ENCODE results near the gene AGAP2. TPM values are rescaled to one million over a fixed set of nuclear protein-coding genes. Genes with fewer than 3 reads are reported as not detected.

Gene AGAP2
- total and polyA plus RNA-seq, 2 of the 13 experiments (the other 11 are each of a cell fraction or from before 2014, with no cell fraction given) = 0.38 to 0.45 TPM

DNA sequence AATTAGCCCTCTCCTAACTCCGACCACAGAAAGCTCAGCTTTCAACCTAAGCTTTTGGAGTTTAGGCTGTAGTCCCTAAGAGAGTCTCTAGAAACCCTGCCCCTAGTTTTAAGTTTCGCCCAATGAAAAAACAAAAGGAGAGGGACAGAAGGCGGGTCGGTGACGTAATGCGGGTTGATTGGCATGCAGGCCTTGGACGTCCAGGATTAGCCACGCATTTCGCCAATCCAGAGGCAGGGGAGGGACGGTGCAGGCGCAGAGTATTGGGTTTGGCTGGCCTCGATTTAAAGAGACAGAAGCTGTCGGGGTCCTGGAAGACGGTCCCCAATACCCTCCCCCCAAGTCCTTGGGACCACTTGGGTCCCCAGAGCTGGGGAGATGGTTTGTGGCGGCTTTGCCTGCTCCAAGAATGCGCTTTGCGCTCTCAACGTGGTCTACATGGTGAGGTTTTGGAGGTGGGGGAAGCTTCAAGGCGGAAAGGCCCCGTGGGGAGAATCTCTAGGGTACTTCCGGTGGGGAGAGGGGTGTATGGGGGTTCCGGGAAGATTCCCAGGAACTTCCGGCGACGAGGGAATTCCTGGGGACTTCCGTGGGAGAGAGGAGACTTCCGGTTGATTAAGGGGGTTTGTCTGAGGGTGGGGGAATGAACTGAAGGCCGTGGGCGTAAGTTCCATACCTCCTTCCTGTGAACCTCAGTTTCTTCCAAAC lies 6.4 kb upstream of the AGAP2 start, which contains the start of gene TSPAN31 (continued):
- TF ChIP-seq MAZ (IDR thresholded peaks at IDR 0.05; ENCODE audit: borderline replicate concordance, low read depth, low read length) (0 out of 2 replicates have a peak, but pooled peaks have one; percentile 14), MAZ (CRISPR knock-in tag; IDR thresholded peaks at IDR 0.05; ENCODE audit: low read depth) (no peak), MTF2 (CRISPR knock-in tag; IDR thresholded peaks at IDR 0.05; ENCODE audit: borderline replicate concordance) (no peak), ZBTB33 (CRISPR knock-in tag; IDR thresholded peaks at IDR 0.05) (no peak), ZNF670 (CRISPR knock-in tag; IDR thresholded peaks at IDR 0.05; ENCODE audit: borderline replicate concordance) (no peak), NBN (conservative IDR thresholded peaks at IDR 0.05) (no peak), DNMT1 (CRISPR knock-in tag; IDR thresholded peaks at IDR 0.05) (no peak), MEIS2 (CRISPR knock-in tag; IDR thresholded peaks at IDR 0.05) (no peak), TCF7L2 (IDR thresholded peaks at IDR 0.05; ENCODE audit: low read depth, low read length) (no peak), ZNF589 (CRISPR knock-in tag; conservative IDR thresholded peaks at IDR 0.05) (no peak), KAT7 (CRISPR knock-in tag; IDR thresholded peaks at IDR 0.05; ENCODE audit: borderline replicate concordance) (no peak), ASH2L (IDR thresholded peaks at IDR 0.05; ENCODE audit: insufficient read length, low read depth, low read length) (peak; percentile 71), ZNF251 (CRISPR knock-in tag; IDR thresholded peaks at IDR 0.05) (no peak), ZNF550 (CRISPR knock-in tag; IDR thresholded peaks at IDR 0.05; ENCODE audit: borderline replicate concordance) (no peak), SIN3B (IDR thresholded peaks at IDR 0.05; ENCODE audit: low read length) (no peak), HNRNPH1 (optimal IDR thresholded peaks at IDR 0.05; ENCODE audit: low read depth, low read length) (peak; percentile 6), HMG20A (CRISPR knock-in tag; IDR thresholded peaks at IDR 0.05; ENCODE audit: borderline replicate concordance) (no peak)
- TF ChIP-seq, protein P1, sequence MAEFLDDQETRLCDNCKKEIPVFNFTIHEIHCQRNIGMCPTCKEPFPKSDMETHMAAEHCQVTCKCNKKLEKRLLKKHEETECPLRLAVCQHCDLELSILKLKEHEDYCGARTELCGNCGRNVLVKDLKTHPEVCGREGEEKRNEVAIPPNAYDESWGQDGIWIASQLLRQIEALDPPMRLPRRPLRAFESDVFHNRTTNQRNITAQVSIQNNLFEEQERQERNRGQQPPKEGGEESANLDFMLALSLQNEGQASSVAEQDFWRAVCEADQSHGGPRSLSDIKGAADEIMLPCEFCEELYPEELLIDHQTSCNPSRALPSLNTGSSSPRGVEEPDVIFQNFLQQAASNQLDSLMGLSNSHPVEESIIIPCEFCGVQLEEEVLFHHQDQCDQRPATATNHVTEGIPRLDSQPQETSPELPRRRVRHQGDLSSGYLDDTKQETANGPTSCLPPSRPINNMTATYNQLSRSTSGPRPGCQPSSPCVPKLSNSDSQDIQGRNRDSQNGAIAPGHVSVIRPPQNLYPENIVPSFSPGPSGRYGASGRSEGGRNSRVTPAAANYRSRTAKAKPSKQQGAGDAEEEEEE (CRISPR knock-in tag; IDR thresholded peaks at IDR 0.05; ENCODE audit: borderline replicate concordance) = no peak
- TF ChIP-seq, protein P2, sequence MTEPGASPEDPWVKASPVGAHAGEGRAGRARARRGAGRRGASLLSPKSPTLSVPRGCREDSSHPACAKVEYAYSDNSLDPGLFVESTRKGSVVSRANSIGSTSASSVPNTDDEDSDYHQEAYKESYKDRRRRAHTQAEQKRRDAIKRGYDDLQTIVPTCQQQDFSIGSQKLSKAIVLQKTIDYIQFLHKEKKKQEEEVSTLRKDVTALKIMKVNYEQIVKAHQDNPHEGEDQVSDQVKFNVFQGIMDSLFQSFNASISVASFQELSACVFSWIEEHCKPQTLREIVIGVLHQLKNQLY (CRISPR knock-in tag; IDR thresholded peaks at IDR 0.05) = no peak
- TF ChIP-seq, protein P3, sequence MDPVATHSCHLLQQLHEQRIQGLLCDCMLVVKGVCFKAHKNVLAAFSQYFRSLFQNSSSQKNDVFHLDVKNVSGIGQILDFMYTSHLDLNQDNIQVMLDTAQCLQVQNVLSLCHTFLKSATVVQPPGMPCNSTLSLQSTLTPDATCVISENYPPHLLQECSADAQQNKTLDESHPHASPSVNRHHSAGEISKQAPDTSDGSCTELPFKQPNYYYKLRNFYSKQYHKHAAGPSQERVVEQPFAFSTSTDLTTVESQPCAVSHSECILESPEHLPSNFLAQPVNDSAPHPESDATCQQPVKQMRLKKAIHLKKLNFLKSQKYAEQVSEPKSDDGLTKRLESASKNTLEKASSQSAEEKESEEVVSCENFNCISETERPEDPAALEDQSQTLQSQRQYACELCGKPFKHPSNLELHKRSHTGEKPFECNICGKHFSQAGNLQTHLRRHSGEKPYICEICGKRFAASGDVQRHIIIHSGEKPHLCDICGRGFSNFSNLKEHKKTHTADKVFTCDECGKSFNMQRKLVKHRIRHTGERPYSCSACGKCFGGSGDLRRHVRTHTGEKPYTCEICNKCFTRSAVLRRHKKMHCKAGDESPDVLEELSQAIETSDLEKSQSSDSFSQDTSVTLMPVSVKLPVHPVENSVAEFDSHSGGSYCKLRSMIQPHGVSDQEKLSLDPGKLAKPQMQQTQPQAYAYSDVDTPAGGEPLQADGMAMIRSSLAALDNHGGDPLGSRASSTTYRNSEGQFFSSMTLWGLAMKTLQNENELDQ (CRISPR knock-in tag; IDR thresholded peaks at IDR 0.05; ENCODE audit: borderline replicate concordance) = no peak
- TF ChIP-seq, protein P4, sequence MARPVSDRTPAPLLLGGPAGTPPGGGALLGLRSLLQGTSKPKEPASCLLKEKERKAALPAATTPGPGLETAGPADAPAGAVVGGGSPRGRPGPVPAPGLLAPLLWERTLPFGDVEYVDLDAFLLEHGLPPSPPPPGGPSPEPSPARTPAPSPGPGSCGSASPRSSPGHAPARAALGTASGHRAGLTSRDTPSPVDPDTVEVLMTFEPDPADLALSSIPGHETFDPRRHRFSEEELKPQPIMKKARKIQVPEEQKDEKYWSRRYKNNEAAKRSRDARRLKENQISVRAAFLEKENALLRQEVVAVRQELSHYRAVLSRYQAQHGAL (CRISPR knock-in tag; IDR thresholded peaks at IDR 0.05; ENCODE audit: not compliant biosample characterization) = no peak
- TF ChIP-seq, protein P5, sequence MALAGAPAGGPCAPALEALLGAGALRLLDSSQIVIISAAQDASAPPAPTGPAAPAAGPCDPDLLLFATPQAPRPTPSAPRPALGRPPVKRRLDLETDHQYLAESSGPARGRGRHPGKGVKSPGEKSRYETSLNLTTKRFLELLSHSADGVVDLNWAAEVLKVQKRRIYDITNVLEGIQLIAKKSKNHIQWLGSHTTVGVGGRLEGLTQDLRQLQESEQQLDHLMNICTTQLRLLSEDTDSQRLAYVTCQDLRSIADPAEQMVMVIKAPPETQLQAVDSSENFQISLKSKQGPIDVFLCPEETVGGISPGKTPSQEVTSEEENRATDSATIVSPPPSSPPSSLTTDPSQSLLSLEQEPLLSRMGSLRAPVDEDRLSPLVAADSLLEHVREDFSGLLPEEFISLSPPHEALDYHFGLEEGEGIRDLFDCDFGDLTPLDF (CRISPR knock-in tag; IDR thresholded peaks at IDR 0.05) = no peak
